H1 (cell line): ENCODE data around the gene ZNF423.

Source experiments
- CBX5 ChIP-seq: fragments of 300-800, 300-1000 bp; sonication (generic); IDR thresholded peaks from 2 replicates; pipeline ENCODE4 v1.7.1; 2016; ENCODE audit warnings: antibody characterized with exemption, low read length, low read depth
- CEBPB ChIP-seq: IDR thresholded peaks from 2 replicates; pipeline ENCODE4 v1.6.1; 2012; ENCODE audit warnings: low read depth, low read length
- EP300 ChIP-seq, 2 experiments: IDR thresholded peaks; 1 replicate in 1 of 2; 2 replicates in 1 of 2; pipeline ENCODE4 v1.6.1; 2011 to 2012; ENCODE audit warnings: low read depth in 2 of 2, low read length in 2 of 2, mild to moderate bottlenecking in 2 of 2, borderline replicate concordance in 1 of 2, inconsistent platforms in 1 of 2, moderate library complexity in 1 of 2
- EZH2 ChIP-seq: fragments of 200-600 bp; sonication (generic); IDR thresholded peaks from 2 replicates; pipeline ENCODE4 v1.7.1; 2012; ENCODE audit warnings: low read depth, mild to moderate bottlenecking, moderate library complexity, low read length, inconsistent platforms; ENCODE audit not compliant: severe bottlenecking
- JUN ChIP-seq: IDR thresholded peaks from 2 replicates; pipeline ENCODE4 v1.6.1; 2011; ENCODE audit warnings: low read depth, mild to moderate bottlenecking, improper control_type of control experiment, low read length
- JUND ChIP-seq: IDR thresholded peaks from 2 replicates; pipeline ENCODE4 v1.6.1; 2011; ENCODE audit warnings: mild to moderate bottlenecking, improper control_type of control experiment, low read length
- KDM5A ChIP-seq: fragments of 200-600 bp; IDR thresholded peaks from 2 replicates; pipeline ENCODE4 v1.7.1; 2012; ENCODE audit warnings: mild to moderate bottlenecking, low read length, inconsistent platforms, mixed read lengths
- SIN3A ChIP-seq, 2 experiments: IDR thresholded peaks in 1 of 2; conservative IDR thresholded peaks in 1 of 2; 2 replicates each; pipeline ENCODE4 v1.6.1; 2011 to 2012; ENCODE audit warnings: low read length in 2 of 2, improper control_type of control experiment in 1 of 2, low read depth in 1 of 2, mild to moderate bottlenecking in 1 of 2
- SUZ12 ChIP-seq: fragments of 200-600 bp; sonication (generic); IDR thresholded peaks from 2 replicates; pipeline ENCODE4 v1.6.1; 2012; ENCODE audit warnings: mild to moderate bottlenecking, inconsistent platforms, low read length, moderate library complexity, mixed read lengths
- TCF12 ChIP-seq: IDR thresholded peaks from 2 replicates; pipeline ENCODE4 v1.6.1; 2011; ENCODE audit warnings: low read depth, mild to moderate bottlenecking, low read length
- TEAD4 ChIP-seq: IDR thresholded peaks from 2 replicates; pipeline ENCODE4 v1.6.1; 2012; ENCODE audit warnings: low read depth, low read length, inconsistent platforms, mixed read lengths
- YY1 ChIP-seq: IDR thresholded peaks from 2 replicates; pipeline ENCODE4 v1.6.1; 2011; ENCODE audit warnings: low read depth, mild to moderate bottlenecking, low read length
- ZNF274 ChIP-seq: IDR thresholded peaks from 2 replicates; pipeline ENCODE4 v1.7.0; 2012; ENCODE audit warnings: low read length, borderline replicate concordance; ENCODE audit errors: extremely low read depth
- TF ChIP-seq, protein P1 (sequence below), 3 experiments: IDR thresholded peaks; 1 replicate in 2 of 3; 2 replicates in 1 of 3; pipeline versions ENCODE4 v1.5.1 to v1.6.1; 2011; ENCODE audit warnings: low read length in 3 of 3, mild to moderate bottlenecking in 3 of 3, inconsistent platforms in 2 of 3, low read depth in 1 of 3, moderate library complexity in 1 of 3; ENCODE audit not compliant: insufficient read depth in 1 of 3; ENCODE audit errors: control extremely low read depth in 1 of 3

- no peak for TF ChIP-seq EP300 (IDR thresholded peaks at IDR 0.05; ENCODE audit: borderline replicate concordance in 1 of 2, low read depth in 2 of 2, low read length in 2 of 2)
- no peak for TF ChIP-seq SIN3A (conservative IDR thresholded peaks at IDR 0.05 in 1 of 2, IDR thresholded peaks at IDR 0.05 in 1 of 2; ENCODE audit: low read depth in 1 of 2, low read length in 2 of 2)
- TF ChIP-seq, protein P1, sequence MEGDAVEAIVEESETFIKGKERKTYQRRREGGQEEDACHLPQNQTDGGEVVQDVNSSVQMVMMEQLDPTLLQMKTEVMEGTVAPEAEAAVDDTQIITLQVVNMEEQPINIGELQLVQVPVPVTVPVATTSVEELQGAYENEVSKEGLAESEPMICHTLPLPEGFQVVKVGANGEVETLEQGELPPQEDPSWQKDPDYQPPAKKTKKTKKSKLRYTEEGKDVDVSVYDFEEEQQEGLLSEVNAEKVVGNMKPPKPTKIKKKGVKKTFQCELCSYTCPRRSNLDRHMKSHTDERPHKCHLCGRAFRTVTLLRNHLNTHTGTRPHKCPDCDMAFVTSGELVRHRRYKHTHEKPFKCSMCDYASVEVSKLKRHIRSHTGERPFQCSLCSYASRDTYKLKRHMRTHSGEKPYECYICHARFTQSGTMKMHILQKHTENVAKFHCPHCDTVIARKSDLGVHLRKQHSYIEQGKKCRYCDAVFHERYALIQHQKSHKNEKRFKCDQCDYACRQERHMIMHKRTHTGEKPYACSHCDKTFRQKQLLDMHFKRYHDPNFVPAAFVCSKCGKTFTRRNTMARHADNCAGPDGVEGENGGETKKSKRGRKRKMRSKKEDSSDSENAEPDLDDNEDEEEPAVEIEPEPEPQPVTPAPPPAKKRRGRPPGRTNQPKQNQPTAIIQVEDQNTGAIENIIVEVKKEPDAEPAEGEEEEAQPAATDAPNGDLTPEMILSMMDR (IDR thresholded peaks at IDR 0.05; ENCODE audit: control extremely low read depth in 1 of 3, insufficient read depth in 1 of 3, low read depth in 1 of 3, low read length in 3 of 3): no peak
- no peak for TF ChIP-seq CBX5
- TF ChIP-seq KDM5A: no peak
- TF ChIP-seq TCF12: no peak
- TF ChIP-seq TEAD4: no peak
- no peak for TF ChIP-seq YY1
- no peak for TF ChIP-seq CEBPB
- TF ChIP-seq JUN: no peak
- no peak for TF ChIP-seq ZNF274
- TF ChIP-seq JUND: no peak
- no peak for TF ChIP-seq SUZ12
- no peak for TF ChIP-seq EZH2
These were observed 165.1 kb downstream of the ZNF423 start for GRCh38 chr16:49690778-49691177.
